GM12878 (cell line): ENCODE results near the gene DNAH2. TPM values are rescaled to one million over a fixed set of nuclear protein-coding genes. Genes with fewer than 3 reads are reported as not detected.

Experiments
- ATAC-seq: fragments of 200-7000 bp; cut with Tn5 transposase; 3 replicates; pipeline ENCODE4 v1.9.1; 2020; ENCODE audit warnings: mild to moderate bottlenecking, moderate library complexity
- BruUV-seq: library from RNA; stranded (reverse); fragments of 400-500 nt; replicated peaks from 2 replicates; lab custom pipeline; 2021; lab: Mats Ljungman, UMichigan
- CTCF ChIA-PET: fragments of 300-600 bp; sonication (Branson Sonifier 250); formaldehyde crosslinking; extraction: SDS; loops from one replicate; lab custom pipeline; 2021; ENCODE audit warnings: inconsistent platforms; lab: Yijun Ruan, JAX
- POLR2A ChIA-PET: fragments of 350-600 bp; formaldehyde crosslinking; extraction: SDS; loops from one replicate; lab custom pipeline; 2021; ENCODE audit warnings: inconsistent platforms; lab: Charles Lee
- RAD21 ChIA-PET: fragments of 300-600 bp; sonication (Branson Sonifier 250); formaldehyde crosslinking; loops from one replicate; lab custom pipeline; 2023; ENCODE audit warnings: antibody characterized with exemption; ENCODE audit not compliant: unreplicated experiment; lab: Charles Lee
- SMC1A ChIA-PET: fragments of 300-600 bp; sonication (Branson Sonifier 250); formaldehyde crosslinking; loops from one replicate; lab custom pipeline; 2023; ENCODE audit not compliant: unreplicated experiment, uncharacterized antibody; lab: Charles Lee
- DNase-seq: peaks from one replicate; pipeline ENCODE4 v3.0.0-alpha.2; 2011; ENCODE audit warnings: low read depth, low spot score
- FAIRE-seq: peaks from 3 replicates; lab custom pipeline; 2011; peaks lifted over from hg19 to GRCh38; lab: Jason Lieb, UNC
- H2AFZ ChIP-seq: 2 replicates; pipeline ENCODE4 v1.6.0; 2011; ENCODE audit warnings: low read depth, low read length, control low read depth; ENCODE audit not compliant: control insufficient read depth
- H3K27ac ChIP-seq: 2 replicates; pipeline ENCODE4 v1.5.1; 2011; ENCODE audit warnings: control low read depth; ENCODE audit not compliant: control insufficient read depth, insufficient read depth
- H3K27me3 ChIP-seq, 2 experiments: replicated peaks in 1 of 2; 2 replicates each; pipeline versions ENCODE4 v1.6.0 to v1.6.1; 2011; ENCODE audit warnings: low read length in 1 of 2; ENCODE audit not compliant: control insufficient read depth in 2 of 2, insufficient read depth in 2 of 2
- H3K36me3 ChIP-seq, 2 experiments: 2 replicates each; pipeline ENCODE4 v1.5.1; 2011; ENCODE audit warnings: low read length in 1 of 2; ENCODE audit not compliant: control insufficient read depth in 2 of 2, insufficient read depth in 2 of 2
- H3K4me1 ChIP-seq: 2 replicates; pipeline ENCODE4 v1.6.1; 2011; ENCODE audit warnings: mild to moderate bottlenecking, low read length, moderate library complexity, mixed read lengths; ENCODE audit not compliant: control insufficient read depth, insufficient read depth
- H3K4me2 ChIP-seq: 2 replicates; pipeline ENCODE4 v1.6.0; 2011; ENCODE audit warnings: control low read depth; ENCODE audit not compliant: control insufficient read depth, insufficient read depth
- H3K4me3 ChIP-seq: fragments of 200-600 bp; sonication (generic); 2 replicates; pipeline ENCODE4 v1.5.1; 2016
- H3K79me2 ChIP-seq: 2 replicates; pipeline ENCODE4 v1.6.0; 2011; ENCODE audit warnings: low read length; ENCODE audit not compliant: control insufficient read depth, insufficient read depth
- H3K9ac ChIP-seq: 2 replicates; pipeline ENCODE4 v1.8.0; 2011; ENCODE audit warnings: low read length, control low read depth, mixed read lengths; ENCODE audit not compliant: control insufficient read depth, insufficient read depth
- H3K9me3 ChIP-seq: replicated peaks from 3 replicates; pipeline ENCODE4 v1.5.1; 2011; ENCODE audit warnings: mild to moderate bottlenecking, low read length; ENCODE audit not compliant: control insufficient read depth, insufficient read depth
- H4K20me1 ChIP-seq: 2 replicates; pipeline ENCODE4 v1.6.0; 2011; ENCODE audit not compliant: control insufficient read depth, insufficient read depth
- CREB1 ChIP-seq: IDR thresholded peaks from 2 replicates; pipeline ENCODE4 v1.6.1; 2012; ENCODE audit warnings: low read depth, mild to moderate bottlenecking, inconsistent platforms
- IRF4 ChIP-seq: IDR thresholded peaks from 2 replicates; pipeline ENCODE4 v1.6.1; 2011; ENCODE audit warnings: low read depth, low read length
- JUNB ChIP-seq: IDR thresholded peaks from 2 replicates; pipeline ENCODE4 v1.6.1; 2016; ENCODE audit warnings: antibody characterized with exemption, mild to moderate bottlenecking
- KLF5 ChIP-seq: fragments of 450-650 bp; IDR thresholded peaks from 2 replicates; pipeline ENCODE4 v1.6.1; 2014; ENCODE audit warnings: mild to moderate bottlenecking; ENCODE audit not compliant: partially characterized antibody
- MTA2 ChIP-seq: fragments of 450-650 bp; IDR thresholded peaks from 2 replicates; pipeline ENCODE4 v1.6.1; 2016; ENCODE audit warnings: low read depth, mild to moderate bottlenecking, moderate library complexity
- MXI1 ChIP-seq: fragments of 150-350 bp; IDR thresholded peaks from 2 replicates; pipeline ENCODE4 v1.6.1; 2011; ENCODE audit warnings: low read depth, mild to moderate bottlenecking, inconsistent platforms, low read length, improper control_type of control experiment
- RCOR1 ChIP-seq: conservative IDR thresholded peaks from 2 replicates; pipeline ENCODE4 v1.6.1; 2012; ENCODE audit warnings: low read depth, low read length, improper control_type of control experiment
- SMAD5 ChIP-seq: IDR thresholded peaks from 2 replicates; pipeline ENCODE4 v1.6.1; 2016; ENCODE audit warnings: antibody characterized with exemption, low read depth
- SUZ12 ChIP-seq: fragments of 200-600 bp; sonication (generic); IDR thresholded peaks from one replicate; pipeline ENCODE4 v1.6.1; 2018; ENCODE audit warnings: antibody characterized with exemption, mild to moderate bottlenecking; ENCODE audit not compliant: unreplicated experiment
- TCF3 ChIP-seq: IDR thresholded peaks from 2 replicates; pipeline ENCODE4 v1.6.1; 2012; ENCODE audit warnings: low read depth, mild to moderate bottlenecking, low read length, borderline replicate concordance; ENCODE audit not compliant: insufficient read depth
- WRNIP1 ChIP-seq: IDR thresholded peaks from 2 replicates; pipeline ENCODE4 v1.6.1; 2011; ENCODE audit warnings: low read depth, low read length, improper control_type of control experiment, borderline replicate concordance
- YY1 ChIP-seq: IDR thresholded peaks from 2 replicates; pipeline ENCODE4 v1.6.1; 2011; ENCODE audit warnings: low read depth, mild to moderate bottlenecking, low read length
- ZNF207 ChIP-seq: fragments of 450-650 bp; IDR thresholded peaks from 2 replicates; pipeline ENCODE4 v1.6.1; 2014; ENCODE audit warnings: antibody characterized with exemption, mild to moderate bottlenecking, borderline replicate concordance
- ZNF384 ChIP-seq: IDR thresholded peaks from 2 replicates; pipeline ENCODE4 v1.6.1; 2012; ENCODE audit warnings: low read depth, mild to moderate bottlenecking, low read length, improper control_type of control experiment, borderline replicate concordance
- WGBS: methylation state at CpG from one replicate; pipeline ENCODE4 v1.1.6; 2016; ENCODE audit warnings: low lambda C conversion rate; ENCODE audit not compliant: insufficient replicate concordance, insufficient coverage; ENCODE audit errors: missing lambda C conversion rate; 5-methylcytosine and 5-hydroxymethylcytosine counted together
- in situ Hi-C: fragments of 300-500 bp; cut with MboI; formaldehyde crosslinking; loops from 9 replicates; pipeline ENCODE4 v1.14.3; 2018; ENCODE audit warnings: mixed read lengths
- intact Hi-C: fragments of 100-400 bp; cut with micrococcal nuclease; formaldehyde crosslinking; loops from one replicate; pipeline ENCODE4 v1.14.2; 2022; ENCODE audit not compliant: unreplicated experiment
- polyA plus RNA-seq, 11 experiments: library from polyadenylated mRNA; depleted of rRNA in 4 of 11; unstranded in 6 of 11; stranded (reverse) in 5 of 11; fragments of >200 nt; fragmentation: Nextera tagmentation in 4 of 11; fragmentation: Illumina TruSeq in 1 of 11; extraction: Ambion mirVana in 4 of 11; extraction: Trizol in 1 of 11; gene quantifications; 1 replicate in 1 of 11; 2 replicates in 10 of 11; pipeline versions ENCODE4 v1.2.1 to v1.2.3, GENCODE V29; 2011 to 2016; ENCODE audit warnings: inconsistent platforms in 2 of 11, missing spikeins in 2 of 11, low read depth in 1 of 11
- total RNA-seq, 4 experiments: library from RNA; depleted of rRNA in 3 of 4; stranded (reverse); fragments of >200 nt in 3 of 4; fragmentation: Illumina TruSeq in 1 of 4; extraction: Trizol in 1 of 4; gene quantifications; 2 replicates each; pipeline versions ENCODE4 v1.2.1 to v1.2.3, GENCODE V29; 2013 to 2021
- TF ChIP-seq, protein P1 (sequence below): IDR thresholded peaks from 2 replicates; pipeline ENCODE4 v1.6.1; 2011; ENCODE audit warnings: borderline replicate concordance, low read depth, mild to moderate bottlenecking, moderate library complexity, low read length; ENCODE audit not compliant: insufficient read depth, poor library complexity, severe bottlenecking
- TF ChIP-seq, protein P2 (sequence below): fragments of 450-650 bp; IDR thresholded peaks from 2 replicates; pipeline ENCODE4 v1.6.1; 2017; ENCODE audit warnings: low read depth, mild to moderate bottlenecking, moderate library complexity
- TF ChIP-seq, protein P3 (sequence below): fragments of 450-650 bp; IDR thresholded peaks from 2 replicates; pipeline ENCODE4 v1.6.1; 2018; ENCODE audit warnings: mild to moderate bottlenecking, low read depth, moderate library complexity; ENCODE audit not compliant: partially characterized antibody

Gene DNAH2
- total and polyA plus RNA-seq, 10 of the 15 experiments (the other 5 are each of a cell fraction or from before 2014, with no cell fraction given), result not detected

DNA sequence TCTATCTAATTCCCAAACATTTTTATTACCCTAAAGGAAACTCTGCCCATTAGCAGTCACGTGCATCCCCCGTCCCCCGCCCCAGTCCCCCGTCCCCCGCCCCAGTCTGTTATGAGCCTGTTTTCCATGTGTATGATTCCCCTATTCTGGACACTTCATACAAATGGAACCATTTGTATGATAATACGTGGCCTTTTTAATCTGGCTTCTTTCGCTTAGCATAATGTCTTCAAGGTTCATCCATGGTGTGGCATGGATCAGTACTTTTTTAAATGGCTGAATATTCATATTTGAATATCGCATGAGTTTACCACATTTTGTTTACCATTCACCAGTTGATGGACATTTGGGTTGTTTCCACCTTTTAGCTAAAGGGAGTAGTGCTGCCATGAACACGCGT lies 49.5 kb downstream of the DNAH2 start:
- SMC1A ChIA-PET, result no interaction called here
- no peak overlapping the region for H3K27ac ChIP-seq
- FAIRE-seq (no peak), ATAC-seq (no peak), DNase-seq (no peak)
- CTCF ChIA-PET, result interaction anchor here (1.0 kb wide), 1 partner anchor 24 kb away, joined by 4 read pairs; no protein-coding TSS in a partner anchor
- RAD21 ChIA-PET, result interaction anchor here (0.7 kb wide), 1 partner anchor 17 kb away, joined by 3 read pairs; no protein-coding TSS in a partner anchor
- H4K20me1 ChIP-seq, result no peaks in the 10 kb centered on the region
- H3K9me3 ChIP-seq, result no peaks in the 10 kb centered on the region
- peaks cover 2 to 3% of the 10 kb centered on the region in 2 experiments; a peak in 2 of 4 replicates for H3K27me3 ChIP-seq
- in situ Hi-C loops (no loop called here), intact Hi-C loops (no loop called here)
- BruUV-seq, result no TSS peak
- H3K79me2 ChIP-seq, result no peaks in the 10 kb centered on the region
- POLR2A ChIA-PET, result interaction anchor here (0.5 to 0.7 kb wide), 2 partner anchors 82 to 273 kb away, joined by 4 to 7 read pairs; no protein-coding TSS in a partner anchor
- 40% methylated on average over 10 of the region's 10 CpGs for WGBS
- H3K4me2 ChIP-seq, result no peak overlapping the region
- no peak overlapping the region for H3K9ac ChIP-seq
- no peak overlapping the region for H2AFZ ChIP-seq
- no peaks in the 10 kb centered on the region for H3K36me3 ChIP-seq
- H3K4me1 ChIP-seq, result no peaks in the 10 kb centered on the region
- TF ChIP-seq CREB1, result no peak
- TF ChIP-seq TCF3, result no peak
- TF ChIP-seq MTA2, result no peak
- no peak for TF ChIP-seq SMAD5
- TF ChIP-seq IRF4, result no peak
- TF ChIP-seq WRNIP1, result no peak
- TF ChIP-seq YY1, result no peak
- no peak for TF ChIP-seq RCOR1
- no peak for TF ChIP-seq ZNF207
- TF ChIP-seq, protein P1, sequence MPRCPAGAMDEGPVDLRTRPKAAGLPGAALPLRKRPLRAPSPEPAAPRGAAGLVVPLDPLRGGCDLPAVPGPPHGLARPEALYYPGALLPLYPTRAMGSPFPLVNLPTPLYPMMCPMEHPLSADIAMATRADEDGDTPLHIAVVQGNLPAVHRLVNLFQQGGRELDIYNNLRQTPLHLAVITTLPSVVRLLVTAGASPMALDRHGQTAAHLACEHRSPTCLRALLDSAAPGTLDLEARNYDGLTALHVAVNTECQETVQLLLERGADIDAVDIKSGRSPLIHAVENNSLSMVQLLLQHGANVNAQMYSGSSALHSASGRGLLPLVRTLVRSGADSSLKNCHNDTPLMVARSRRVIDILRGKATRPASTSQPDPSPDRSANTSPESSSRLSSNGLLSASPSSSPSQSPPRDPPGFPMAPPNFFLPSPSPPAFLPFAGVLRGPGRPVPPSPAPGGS, result no peak
- TF ChIP-seq KLF5, result no peak
- TF ChIP-seq, protein P2, sequence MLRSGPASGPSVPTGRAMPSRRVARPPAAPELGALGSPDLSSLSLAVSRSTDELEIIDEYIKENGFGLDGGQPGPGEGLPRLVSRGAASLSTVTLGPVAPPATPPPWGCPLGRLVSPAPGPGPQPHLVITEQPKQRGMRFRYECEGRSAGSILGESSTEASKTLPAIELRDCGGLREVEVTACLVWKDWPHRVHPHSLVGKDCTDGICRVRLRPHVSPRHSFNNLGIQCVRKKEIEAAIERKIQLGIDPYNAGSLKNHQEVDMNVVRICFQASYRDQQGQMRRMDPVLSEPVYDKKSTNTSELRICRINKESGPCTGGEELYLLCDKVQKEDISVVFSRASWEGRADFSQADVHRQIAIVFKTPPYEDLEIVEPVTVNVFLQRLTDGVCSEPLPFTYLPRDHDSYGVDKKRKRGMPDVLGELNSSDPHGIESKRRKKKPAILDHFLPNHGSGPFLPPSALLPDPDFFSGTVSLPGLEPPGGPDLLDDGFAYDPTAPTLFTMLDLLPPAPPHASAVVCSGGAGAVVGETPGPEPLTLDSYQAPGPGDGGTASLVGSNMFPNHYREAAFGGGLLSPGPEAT, result no peak
- TF ChIP-seq JUNB, result no peak
- no peak for TF ChIP-seq ZNF384
- no peak for TF ChIP-seq MXI1
- TF ChIP-seq, protein P3, sequence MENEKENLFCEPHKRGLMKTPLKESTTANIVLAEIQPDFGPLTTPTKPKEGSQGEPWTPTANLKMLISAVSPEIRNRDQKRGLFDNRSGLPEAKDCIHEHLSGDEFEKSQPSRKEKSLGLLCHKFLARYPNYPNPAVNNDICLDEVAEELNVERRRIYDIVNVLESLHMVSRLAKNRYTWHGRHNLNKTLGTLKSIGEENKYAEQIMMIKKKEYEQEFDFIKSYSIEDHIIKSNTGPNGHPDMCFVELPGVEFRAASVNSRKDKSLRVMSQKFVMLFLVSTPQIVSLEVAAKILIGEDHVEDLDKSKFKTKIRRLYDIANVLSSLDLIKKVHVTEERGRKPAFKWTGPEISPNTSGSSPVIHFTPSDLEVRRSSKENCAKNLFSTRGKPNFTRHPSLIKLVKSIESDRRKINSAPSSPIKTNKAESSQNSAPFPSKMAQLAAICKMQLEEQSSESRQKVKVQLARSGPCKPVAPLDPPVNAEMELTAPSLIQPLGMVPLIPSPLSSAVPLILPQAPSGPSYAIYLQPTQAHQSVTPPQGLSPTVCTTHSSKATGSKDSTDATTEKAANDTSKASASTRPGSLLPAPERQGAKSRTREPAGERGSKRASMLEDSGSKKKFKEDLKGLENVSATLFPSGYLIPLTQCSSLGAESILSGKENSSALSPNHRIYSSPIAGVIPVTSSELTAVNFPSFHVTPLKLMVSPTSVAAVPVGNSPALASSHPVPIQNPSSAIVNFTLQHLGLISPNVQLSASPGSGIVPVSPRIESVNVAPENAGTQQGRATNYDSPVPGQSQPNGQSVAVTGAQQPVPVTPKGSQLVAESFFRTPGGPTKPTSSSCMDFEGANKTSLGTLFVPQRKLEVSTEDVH, result no peak
- no peak for TF ChIP-seq SUZ12
- H3K4me3 ChIP-seq, result no peak overlapping the region
